NCI-H2107 treated with DMSO at 0.1 percent for 48 hours (cell line): Measurements from ENCODE around the gene TAS1R1.
"Not testable (repeated sequence)": the region's sequence is repeated elsewhere in the genome, so short reads cannot be mapped to it uniquely, and the experiment has no call there.

ENCODE experiments used
- DNase-seq: peaks from one replicate; lab custom pipeline; 2025; ENCODE audit not compliant: unreplicated experiment; lab: John Stamatoyannopoulos, UW

The TAS1R1 gene

GRCh38 chr1:6519935-6520671, 35.0 kb upstream of the TAS1R1 start:
- DNase-seq: no peak

- DNase-seq: no peak
Observed at GRCh38 chr1:6521536-6521935, 33.6 kb upstream of the TAS1R1 start.

- no peak for DNase-seq
Observed at GRCh38 chr1:6523566-6523965, 31.5 kb upstream of the TAS1R1 start.

- DNase-seq: no peak
Observed at GRCh38 chr1:6526316-6526715, 28.8 kb upstream of the TAS1R1 start.

- DNase-seq: no peak
Observed at GRCh38 chr1:6528492-6528891, 26.6 kb upstream of the TAS1R1 start.

GRCh38 chr1:6530504-6531160, 24.5 kb upstream of the TAS1R1 start:
- no peak for DNase-seq

GRCh38 chr1:6531996-6532395, 23.1 kb upstream of the TAS1R1 start:
- no peak for DNase-seq

GRCh38 chr1:6534248-6534822, 20.8 kb upstream of the TAS1R1 start:
- no peak for DNase-seq

- DNase-seq: no peak
Observed at GRCh38 chr1:6535214-6535613, 19.9 kb upstream of the TAS1R1 start.

GRCh38 chr1:6536291-6536690, 18.8 kb upstream of the TAS1R1 start:
- no peak for DNase-seq

GRCh38 chr1:6538956-6539355, 16.2 kb upstream of the TAS1R1 start:
- DNase-seq: no peak

- DNase-seq: no peak
Observed at GRCh38 chr1:6544831-6545230, 10.3 kb upstream of the TAS1R1 start.

- DNase-seq: no peak
Observed at GRCh38 chr1:6545276-6546112, 9.6 kb upstream of the TAS1R1 start.

- no peak for DNase-seq
Observed at GRCh38 chr1:6546326-6546725, 8.8 kb upstream of the TAS1R1 start.

- DNase-seq: no peak
Observed at GRCh38 chr1:6547301-6547700, 7.8 kb upstream of the TAS1R1 start.

- DNase-seq: peak; percentile 4
Observed at GRCh38 chr1:6554031-6554906, 838 bp upstream of the TAS1R1 start, which contains the start of gene NOL9. NOL9 (minus strand) TSS chr1:6554513; CDS start chr1:6554502, 11 bp downstream.

GRCh38 chr1:6557597-6557996, 2.5 kb downstream of the TAS1R1 start:
- DNase-seq: no peak

- DNase-seq: not testable (repeated sequence)
Observed at GRCh38 chr1:6559161-6559560, 4.1 kb downstream of the TAS1R1 start.

- no peak for DNase-seq
Observed at GRCh38 chr1:6560267-6560666, 5.2 kb downstream of the TAS1R1 start.

GRCh38 chr1:6569033-6569432, 13.9 kb downstream of the TAS1R1 start:
- no peak for DNase-seq
